ENCODE data around the gene SCYGR8.

SCYGR8 gene

DNA sequence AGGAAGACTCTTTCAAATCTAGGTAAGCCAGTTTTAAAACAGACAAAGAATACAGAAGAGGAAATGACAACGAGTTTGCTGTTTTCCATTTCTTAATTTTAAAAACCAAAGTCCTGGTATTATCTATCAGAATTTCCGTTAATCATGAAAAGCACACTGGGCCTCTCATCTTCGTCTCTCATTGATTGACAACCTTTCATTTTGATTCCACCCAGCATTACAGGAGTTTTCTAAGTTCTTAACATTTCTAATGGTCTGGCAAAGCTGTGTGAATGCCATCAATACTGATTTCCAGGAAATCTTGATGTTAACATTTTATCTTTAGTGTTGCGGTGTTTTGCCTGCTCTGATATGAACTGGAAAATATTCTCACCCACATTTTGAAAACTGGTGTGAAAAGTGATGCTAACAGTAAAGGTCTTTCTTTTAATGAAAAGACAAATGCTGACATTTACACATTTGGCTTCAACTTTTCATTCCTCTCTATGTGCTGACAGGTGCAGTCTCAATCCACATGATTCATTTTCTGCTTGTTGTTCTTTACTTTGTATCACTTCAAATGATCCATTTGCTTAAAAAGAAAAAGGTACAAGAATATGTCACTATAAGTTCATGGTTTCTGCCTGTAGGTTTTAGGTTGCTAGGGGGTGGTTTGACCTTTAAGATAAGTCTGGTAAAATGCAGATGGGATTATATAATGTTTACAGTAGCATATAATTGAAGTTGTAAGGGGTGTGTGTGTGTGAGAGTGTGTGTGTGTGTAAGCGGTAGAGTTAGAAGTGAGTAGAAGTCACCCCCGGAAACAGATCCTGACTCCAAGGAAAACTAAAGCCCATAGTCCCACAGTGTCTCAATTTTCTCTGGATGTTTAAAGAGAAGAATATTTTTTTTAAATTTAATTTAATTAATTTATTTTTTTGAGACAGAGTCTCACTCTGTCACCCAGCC, 29.5 kb downstream of the SCYGR8 start:
- DNase-seq (ENCODE audit: insufficient read length, low spot score) (no peak), FAIRE-seq (no peak)
- TF ChIP-seq TAF1 (IDR thresholded peaks at IDR 0.05; ENCODE audit: low read depth, low read length) = no peak
- no peak for TF ChIP-seq POLR2AphosphoS5 (IDR thresholded peaks at IDR 0.05; ENCODE audit: low read depth, low read length)
- TF ChIP-seq PAX5 (IDR thresholded peaks at IDR 0.05; ENCODE audit: insufficient read depth, low read length, severe bottlenecking) = no peak
- no peak for TF ChIP-seq POLR2A (IDR thresholded peaks at IDR 0.05; ENCODE audit: low read depth, low read length)
- TF ChIP-seq POU2F2 (IDR thresholded peaks at IDR 0.05; ENCODE audit: low read depth, low read length) = no peak
- no peak for TF ChIP-seq SPI1 (IDR thresholded peaks at IDR 0.05; ENCODE audit: low read depth, low read length)

GRCh38 chr2:227780981-227781615, 35.4 kb downstream of the SCYGR8 start:
- no peak for FAIRE-seq
- no peak for DNase-seq (ENCODE audit: insufficient read length, low spot score)
- TF ChIP-seq POLR2A (IDR thresholded peaks at IDR 0.05; ENCODE audit: low read depth, low read length) (no peak), POLR2AphosphoS5 (IDR thresholded peaks at IDR 0.05; ENCODE audit: low read depth, low read length) (no peak), POU2F2 (IDR thresholded peaks at IDR 0.05; ENCODE audit: low read depth, low read length) (no peak), SPI1 (IDR thresholded peaks at IDR 0.05; ENCODE audit: low read depth, low read length) (no peak), TAF1 (IDR thresholded peaks at IDR 0.05; ENCODE audit: low read depth, low read length) (no peak), PAX5 (IDR thresholded peaks at IDR 0.05; ENCODE audit: insufficient read depth, low read length, severe bottlenecking) (no peak)

DNA sequence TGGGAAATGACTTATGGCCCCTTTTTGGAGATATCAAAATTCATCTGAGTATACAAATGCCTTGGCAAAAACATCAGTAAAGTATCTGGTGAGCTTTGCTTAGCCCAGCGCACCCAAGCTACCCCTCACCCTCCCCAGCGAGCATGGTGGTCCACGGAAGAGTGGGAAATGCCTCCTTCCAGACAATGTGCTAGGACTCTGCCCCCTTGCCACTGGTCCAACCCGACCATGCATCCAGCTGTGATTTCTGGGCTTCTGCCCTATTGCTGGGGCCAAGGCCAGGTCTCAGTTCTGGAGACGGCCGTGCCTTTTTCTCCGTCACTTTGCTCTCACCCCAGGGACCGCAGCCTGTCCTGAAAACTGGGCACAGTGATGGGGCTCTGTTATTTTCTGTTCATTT, 36.1 kb downstream of the SCYGR8 start:
- TF ChIP-seq SPI1 (IDR thresholded peaks at IDR 0.05; ENCODE audit: low read depth, low read length) (no peak), PAX5 (IDR thresholded peaks at IDR 0.05; ENCODE audit: insufficient read depth, low read length, severe bottlenecking) (no peak), POU2F2 (IDR thresholded peaks at IDR 0.05; ENCODE audit: low read depth, low read length) (no peak), POLR2AphosphoS5 (IDR thresholded peaks at IDR 0.05; ENCODE audit: low read depth, low read length) (no peak), POLR2A (IDR thresholded peaks at IDR 0.05; ENCODE audit: low read depth, low read length) (no peak), TAF1 (IDR thresholded peaks at IDR 0.05; ENCODE audit: low read depth, low read length) (no peak)
- FAIRE-seq (no peak), DNase-seq (ENCODE audit: insufficient read length, low spot score) (no peak)

- TF ChIP-seq PAX5 (IDR thresholded peaks at IDR 0.05; ENCODE audit: insufficient read depth, low read length, severe bottlenecking) = no peak
- no peak for TF ChIP-seq SPI1 (IDR thresholded peaks at IDR 0.05; ENCODE audit: low read depth, low read length)
- TF ChIP-seq POLR2AphosphoS5 (IDR thresholded peaks at IDR 0.05; ENCODE audit: low read depth, low read length) = no peak
- TF ChIP-seq TAF1 (IDR thresholded peaks at IDR 0.05; ENCODE audit: low read depth, low read length) = no peak
- TF ChIP-seq POLR2A (IDR thresholded peaks at IDR 0.05; ENCODE audit: low read depth, low read length) = no peak
- TF ChIP-seq POU2F2 (IDR thresholded peaks at IDR 0.05; ENCODE audit: low read depth, low read length) = no peak
- FAIRE-seq (no peak), DNase-seq (ENCODE audit: insufficient read length, low spot score) (no peak)
Measured at GRCh38 chr2:227782804-227783203, 37.1 kb downstream of the SCYGR8 start.

DNA sequence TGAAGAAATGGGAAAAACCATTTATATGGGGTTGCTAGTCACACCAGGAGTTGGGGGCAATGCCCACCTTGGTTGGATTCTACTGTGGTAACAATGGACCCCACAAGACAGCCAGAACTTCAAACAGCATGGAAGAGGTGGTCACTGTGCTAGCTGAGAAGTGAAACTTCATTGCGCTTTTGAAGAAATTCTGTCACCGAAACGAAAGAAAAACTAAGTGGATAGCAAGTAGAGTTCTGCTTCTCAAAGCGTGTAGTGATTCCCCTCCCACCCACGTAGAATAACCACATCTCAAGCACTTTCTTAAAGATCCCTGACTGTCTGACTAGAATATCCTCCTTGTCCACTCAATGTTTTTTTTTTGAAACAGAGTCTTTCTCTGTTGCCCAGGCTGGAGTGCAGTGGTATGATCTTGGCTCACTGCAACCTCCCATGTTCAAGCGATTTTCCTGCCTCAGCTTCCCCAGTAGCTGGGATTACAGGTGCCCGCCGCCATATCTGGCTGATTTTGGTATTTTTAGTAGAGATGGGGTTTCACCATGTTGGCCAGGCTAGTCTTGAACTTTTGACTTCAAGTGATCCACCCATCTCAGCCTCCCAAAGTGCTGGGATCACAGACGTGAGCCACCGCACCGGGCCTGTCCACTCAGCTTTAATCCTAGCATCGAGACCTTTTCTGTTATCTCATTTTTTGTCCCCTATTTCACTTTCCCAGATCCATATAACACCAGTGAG, 37.9 kb downstream of the SCYGR8 start:
- TF ChIP-seq SPI1 (IDR thresholded peaks at IDR 0.05; ENCODE audit: low read depth, low read length) (peak; percentile 87), POLR2AphosphoS5 (IDR thresholded peaks at IDR 0.05; ENCODE audit: low read depth, low read length) (no peak), TAF1 (IDR thresholded peaks at IDR 0.05; ENCODE audit: low read depth, low read length) (0 out of 2 replicates have a peak, but pooled peaks have one; percentile 27)
- DNase-seq (ENCODE audit: insufficient read length, low spot score) (peak; percentile 30), FAIRE-seq (peak; percentile 91)

DNA sequence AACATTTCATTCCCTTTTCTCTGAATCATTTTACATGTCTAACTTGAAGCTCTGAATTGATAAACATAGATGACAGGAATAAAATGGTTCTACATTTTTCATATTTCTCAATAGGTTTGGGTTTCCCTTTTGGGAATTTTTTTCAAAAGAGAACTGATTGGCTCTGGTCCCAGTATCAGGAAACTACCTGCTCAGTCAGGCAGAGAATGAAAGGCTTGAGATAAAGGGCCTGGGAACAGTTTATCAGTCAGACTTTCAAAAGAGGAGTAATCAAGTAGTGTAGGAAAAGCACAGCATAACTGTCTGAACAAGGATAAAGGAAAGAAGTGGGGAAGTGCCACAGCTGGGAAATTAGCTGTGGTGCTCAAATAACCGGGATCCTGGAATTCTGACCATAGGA, 39.6 kb downstream of the SCYGR8 start:
- DNase-seq (ENCODE audit: insufficient read length, low spot score) (no peak), FAIRE-seq (no peak)
- no peak for TF ChIP-seq POLR2A (IDR thresholded peaks at IDR 0.05; ENCODE audit: low read depth, low read length)
- no peak for TF ChIP-seq POU2F2 (IDR thresholded peaks at IDR 0.05; ENCODE audit: low read depth, low read length)
- no peak for TF ChIP-seq SPI1 (IDR thresholded peaks at IDR 0.05; ENCODE audit: low read depth, low read length)
- no peak for TF ChIP-seq TAF1 (IDR thresholded peaks at IDR 0.05; ENCODE audit: low read depth, low read length)
- no peak for TF ChIP-seq POLR2AphosphoS5 (IDR thresholded peaks at IDR 0.05; ENCODE audit: low read depth, low read length)
- no peak for TF ChIP-seq PAX5 (IDR thresholded peaks at IDR 0.05; ENCODE audit: insufficient read depth, low read length, severe bottlenecking)

DNA sequence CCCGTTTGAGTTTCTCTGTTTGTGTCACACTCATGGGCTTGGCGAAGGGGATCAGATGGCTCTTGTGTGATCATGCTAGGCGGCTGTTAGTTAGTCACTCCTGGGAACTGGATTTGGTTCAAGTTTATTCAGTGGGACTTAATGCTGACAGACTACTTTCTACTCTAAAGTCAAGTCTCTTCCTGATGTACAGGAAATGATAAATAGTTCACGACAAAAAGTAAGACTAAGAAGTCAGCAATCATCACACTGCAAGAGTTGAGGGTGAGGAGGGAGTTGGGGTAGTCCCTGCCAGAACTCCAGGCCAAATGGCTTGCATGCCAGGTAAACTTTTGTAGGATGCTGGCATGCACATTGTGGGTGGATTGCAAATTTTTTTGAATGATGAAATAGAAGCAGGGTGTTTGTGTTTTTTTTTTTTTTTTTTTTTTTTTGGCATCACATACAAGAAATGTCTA, 42.9 kb downstream of the SCYGR8 start:
- DNase-seq (ENCODE audit: insufficient read length, low spot score) (no peak), FAIRE-seq (no peak)
- TF ChIP-seq SPI1 (IDR thresholded peaks at IDR 0.05; ENCODE audit: low read depth, low read length) = no peak
- no peak for TF ChIP-seq POLR2A (IDR thresholded peaks at IDR 0.05; ENCODE audit: low read depth, low read length)
- TF ChIP-seq TAF1 (IDR thresholded peaks at IDR 0.05; ENCODE audit: low read depth, low read length) = no peak
- TF ChIP-seq PAX5 (IDR thresholded peaks at IDR 0.05; ENCODE audit: insufficient read depth, low read length, severe bottlenecking) = no peak
- TF ChIP-seq POU2F2 (IDR thresholded peaks at IDR 0.05; ENCODE audit: low read depth, low read length) = no peak
- no peak for TF ChIP-seq POLR2AphosphoS5 (IDR thresholded peaks at IDR 0.05; ENCODE audit: low read depth, low read length)

DNA sequence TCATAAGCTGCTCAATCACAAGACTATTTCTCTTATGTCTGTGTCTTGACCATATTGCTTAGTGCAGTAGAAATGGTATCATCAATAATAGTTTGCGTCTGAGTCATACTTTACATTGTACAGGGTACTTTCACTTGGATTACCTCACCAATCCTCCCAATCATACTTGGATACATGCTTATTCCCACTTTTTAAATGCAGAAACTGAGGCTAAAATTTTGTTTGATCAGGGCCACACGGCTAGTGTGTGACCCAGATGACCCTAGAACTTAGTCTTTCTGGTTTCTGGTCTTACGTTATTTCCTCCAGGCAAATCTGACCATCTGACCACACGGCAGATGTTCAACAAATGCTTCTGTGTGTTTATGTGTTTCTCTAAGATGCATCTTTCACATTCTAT, 44.1 kb downstream of the SCYGR8 start:
- DNase-seq (ENCODE audit: insufficient read length, low spot score) (no peak), FAIRE-seq (no peak)

More for the DNA sequence above, 44.1 kb downstream of the SCYGR8 start:
- no peak for TF ChIP-seq POLR2AphosphoS5 (IDR thresholded peaks at IDR 0.05; ENCODE audit: low read depth, low read length)
- no peak for TF ChIP-seq PAX5 (IDR thresholded peaks at IDR 0.05; ENCODE audit: insufficient read depth, low read length, severe bottlenecking)
- no peak for TF ChIP-seq POU2F2 (IDR thresholded peaks at IDR 0.05; ENCODE audit: low read depth, low read length)
